HG02642 (cell line): ENCODE data around the gene PKN3.

ENCODE experiments used
- ATAC-seq: cut with Tn5 transposase; IDR thresholded peaks from one replicate; pipeline ENCODE4 v1.9.1; 2021; ENCODE audit warnings: mild to moderate bottlenecking; ENCODE audit not compliant: unreplicated experiment, poor library complexity

Gene PKN3

DNA sequence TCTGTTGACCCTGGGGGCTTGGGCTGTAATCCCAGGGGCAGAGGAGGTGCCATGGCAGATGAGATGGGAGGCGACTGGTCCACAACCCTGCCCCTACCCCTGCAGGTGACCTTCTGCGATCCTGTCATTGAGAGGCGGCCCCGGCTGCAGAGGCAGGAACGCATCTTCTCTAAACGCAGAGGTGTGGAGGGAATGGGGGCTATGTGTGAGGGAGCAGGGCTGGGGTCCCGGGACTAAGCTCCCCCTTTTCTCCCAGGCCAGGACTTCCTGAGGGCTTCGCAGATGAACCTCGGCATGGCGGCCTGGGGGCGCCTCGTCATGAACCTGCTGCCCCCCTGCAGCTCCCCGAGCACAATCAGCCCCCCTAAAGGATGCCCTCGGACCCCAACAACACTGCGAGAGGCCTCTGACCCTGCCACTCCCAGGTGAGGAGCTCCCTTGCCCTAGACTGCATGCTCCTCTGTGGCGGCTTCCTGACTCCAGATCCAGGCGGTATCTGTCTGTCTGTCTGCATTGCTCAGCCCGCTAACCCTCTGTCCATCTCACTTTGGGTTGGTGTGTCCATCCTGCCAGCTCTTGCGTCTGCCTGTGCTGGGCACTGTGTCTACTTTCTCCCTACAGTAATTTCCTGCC lies 11.8 kb downstream of the PKN3 start:
- ATAC-seq = no peak

GRCh38 chr9:128714586-128715435 lies 12.5 kb downstream of the PKN3 start:
- ATAC-seq = no peak

DNA sequence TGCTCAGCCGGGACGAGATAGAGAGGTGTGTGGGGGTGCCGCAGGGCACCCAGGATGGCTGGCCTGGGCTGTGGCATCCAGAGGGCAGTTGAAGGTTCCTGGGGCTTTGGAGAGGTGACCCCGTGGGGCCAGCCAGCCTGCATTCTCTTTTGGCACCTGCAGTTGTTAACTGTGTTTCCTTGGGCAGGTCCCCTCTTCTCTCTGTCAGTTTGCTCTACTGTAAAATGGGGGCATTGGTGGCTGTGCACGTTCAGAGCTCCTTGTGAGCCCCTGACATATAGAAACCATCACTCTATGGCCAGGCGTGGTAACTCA lies 13.1 kb downstream of the PKN3 start:
- ATAC-seq = no peak

GRCh38 chr9:128716581-128717254 lies 14.4 kb downstream of the PKN3 start:
- no peak for ATAC-seq

- ATAC-seq = no peak
Observed at GRCh38 chr9:128718047-128718446, 15.7 kb downstream of the PKN3 start.

- no peak for ATAC-seq
Observed at GRCh38 chr9:128718475-128718874, 16.2 kb downstream of the PKN3 start.

GRCh38 chr9:128719919-128720605 lies 17.8 kb downstream of the PKN3 start:
- no peak for ATAC-seq

DNA sequence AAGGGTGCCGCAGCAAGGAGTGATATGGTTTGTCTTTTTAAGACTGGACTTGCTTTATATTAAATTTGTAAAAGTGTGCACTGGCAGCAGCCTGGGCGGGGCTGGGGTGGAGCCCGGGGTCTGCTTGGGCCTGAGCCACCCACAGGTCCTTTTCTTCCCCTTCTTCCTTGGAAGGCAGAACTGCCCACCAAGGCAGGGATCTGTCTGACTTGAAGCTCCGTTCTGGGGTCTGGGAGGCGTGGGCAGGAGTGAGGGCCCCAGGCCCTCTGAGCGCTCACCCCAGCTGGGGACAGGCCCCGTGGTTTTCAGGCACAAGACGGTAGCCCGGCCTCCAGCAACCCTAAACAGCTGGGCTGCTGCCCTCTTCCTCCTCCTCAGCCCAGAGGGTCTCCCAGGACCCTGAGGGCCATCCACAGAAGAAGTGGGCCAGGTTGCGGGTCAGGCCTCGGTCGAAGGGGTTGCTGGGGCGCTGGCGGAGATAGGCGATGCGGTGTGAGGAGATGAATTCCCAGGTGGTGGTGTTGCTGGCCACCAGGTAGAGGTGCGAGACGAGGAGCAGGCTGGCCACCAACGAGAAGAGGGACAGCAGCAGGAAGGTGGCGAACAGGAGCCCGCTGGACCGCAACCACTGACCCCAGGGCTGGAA lies 18.7 kb downstream of the PKN3 start:
- no peak for ATAC-seq

DNA sequence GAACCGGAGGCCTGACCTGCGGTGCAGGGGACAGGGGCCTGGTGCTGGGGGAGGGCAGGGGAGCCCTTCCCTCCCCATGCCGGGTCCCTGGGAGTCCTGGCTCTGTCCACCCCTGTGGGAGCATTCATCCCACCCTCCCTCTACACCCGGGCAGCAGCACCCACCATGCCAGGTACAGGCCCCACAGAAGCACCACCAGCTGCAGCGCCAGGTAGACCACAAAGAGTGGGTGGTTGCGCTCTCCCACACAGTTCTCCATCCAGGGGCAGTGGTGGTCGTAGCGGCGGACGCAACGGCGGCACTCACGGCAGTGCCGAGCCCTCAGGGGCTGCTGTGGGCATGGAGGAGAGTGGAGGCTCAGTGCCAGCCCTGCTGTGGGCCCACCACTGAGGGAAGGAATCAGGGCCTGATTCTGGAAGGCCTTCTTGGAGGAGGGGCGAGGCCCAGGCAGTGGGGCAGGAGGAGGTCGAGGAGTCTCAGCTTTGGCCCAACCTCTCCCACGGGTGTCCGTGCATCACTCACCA lies 19.2 kb downstream of the PKN3 start:
- ATAC-seq = no peak

DNA sequence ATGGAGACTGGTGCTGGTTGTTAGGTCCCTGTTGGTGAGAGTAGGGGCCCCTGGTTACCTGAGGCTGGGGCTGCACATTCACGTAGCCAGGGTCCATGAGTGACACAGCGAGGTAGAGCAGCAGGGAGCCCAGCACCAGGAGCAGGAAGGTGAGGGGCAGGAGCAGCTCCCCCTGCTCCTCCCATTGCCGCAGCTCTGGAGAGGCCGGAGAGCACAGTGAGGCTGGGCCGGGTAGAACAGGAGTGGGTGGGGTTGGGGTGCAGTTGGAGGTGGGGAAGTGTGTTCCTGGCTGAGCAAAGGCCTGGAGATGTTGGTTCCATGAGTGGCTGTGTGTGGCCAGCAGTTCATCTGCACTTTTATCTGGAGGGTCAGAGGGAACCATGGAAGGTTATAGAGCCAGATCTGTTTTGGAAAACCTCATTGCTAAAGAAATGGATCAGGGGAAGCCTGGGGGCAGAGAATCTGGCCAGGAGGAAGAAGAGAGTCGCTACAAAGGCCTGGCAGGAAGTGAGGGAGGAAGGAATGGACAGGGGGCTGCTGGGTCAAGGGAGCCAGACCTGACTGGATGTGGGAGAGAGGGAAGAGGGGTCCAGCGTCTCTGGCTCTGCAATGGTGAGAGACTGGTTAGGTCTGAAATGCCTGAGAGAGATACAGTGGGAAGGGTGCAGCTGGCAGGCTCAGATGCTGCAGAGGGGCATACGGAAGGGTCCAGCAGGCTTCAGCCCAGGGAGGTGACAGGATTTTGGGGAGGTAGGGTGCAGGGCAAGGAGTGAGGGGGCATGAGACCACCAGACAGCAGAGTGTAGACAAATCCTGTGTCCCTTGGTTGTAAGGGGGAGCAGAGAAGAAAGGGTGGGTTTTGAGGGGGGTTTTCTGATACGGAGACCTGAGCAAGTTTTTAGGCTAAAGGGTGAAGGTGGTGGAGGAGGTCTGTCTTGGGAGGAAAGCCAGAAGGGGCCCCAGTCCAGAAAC lies 20.4 kb downstream of the PKN3 start:
- ATAC-seq = no peak

DNA sequence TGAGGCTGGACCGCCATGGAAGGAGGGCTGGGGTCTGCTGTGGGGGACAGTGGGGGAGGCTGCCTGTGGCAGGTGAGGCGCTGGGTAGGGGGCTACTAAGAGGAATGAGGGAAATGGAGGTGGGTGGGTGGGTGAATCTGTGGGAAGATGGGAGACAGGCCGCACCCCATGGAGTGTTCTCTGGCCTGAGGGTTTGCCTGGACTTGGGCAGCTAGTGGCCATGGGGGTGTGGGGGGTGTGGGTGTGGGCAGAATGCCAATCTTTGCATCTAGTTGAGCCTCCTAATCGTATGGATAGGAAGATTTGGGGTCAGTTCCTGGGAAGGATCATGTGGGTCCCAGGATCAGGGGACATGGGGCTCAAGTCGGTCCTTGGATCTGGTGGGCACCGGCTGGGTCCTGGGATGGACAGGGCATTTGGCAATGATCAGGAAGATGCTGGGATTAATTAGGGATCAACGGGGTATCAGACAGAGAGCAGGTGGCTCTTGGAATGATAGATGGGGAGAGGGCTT lies 21.1 kb downstream of the PKN3 start:
- ATAC-seq = no peak

DNA sequence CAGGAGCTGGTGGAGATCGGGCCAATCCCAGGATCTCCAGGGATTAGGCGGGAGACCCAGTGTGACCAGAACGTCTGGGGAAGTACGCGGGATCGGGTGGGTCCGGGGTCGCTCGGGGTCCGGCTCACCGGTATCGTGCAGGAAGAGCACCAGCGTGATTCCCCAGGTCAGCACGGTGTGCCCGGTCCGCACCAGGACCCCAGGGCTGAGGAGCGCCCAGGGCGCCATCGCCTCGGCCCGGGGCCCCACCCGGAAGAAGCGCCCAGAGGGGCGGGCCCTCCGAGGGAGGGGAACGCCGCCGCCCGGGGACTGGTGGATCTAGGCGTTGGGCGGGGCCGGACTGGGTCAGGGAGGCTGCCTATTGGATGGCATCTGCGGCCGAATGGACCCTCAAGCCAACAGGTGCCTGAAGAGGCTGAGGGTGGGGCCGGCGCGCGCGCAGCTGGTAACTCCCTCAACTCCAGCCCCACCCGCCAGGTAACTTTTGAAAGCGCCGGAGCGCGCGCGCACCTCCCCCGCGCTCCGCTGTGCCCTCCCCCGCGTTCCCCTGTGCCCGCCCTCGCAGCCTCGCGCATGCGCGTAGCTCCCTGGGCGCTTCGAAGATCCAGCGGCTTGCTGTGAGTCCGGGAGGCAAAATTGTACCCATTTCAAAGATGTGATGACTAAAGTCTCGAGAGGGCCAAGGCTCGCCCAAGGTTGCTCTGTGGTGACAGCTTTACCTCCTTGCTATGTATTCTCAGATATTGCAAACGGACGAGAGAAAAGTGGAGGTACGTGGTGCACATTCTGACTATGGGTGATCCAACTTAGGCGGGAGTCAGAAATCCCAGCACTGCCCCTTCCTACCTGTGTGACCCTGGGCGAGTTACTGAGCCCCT lies 21.8 kb downstream of the PKN3 start, which contains the start of gene ZDHHC12:
ZDHHC12 (minus strand) TSS at position 262 of the 878 bp plus-strand sequence; CDS start at position 228, 34 bp downstream.
- peak; percentile 96 for ATAC-seq

DNA sequence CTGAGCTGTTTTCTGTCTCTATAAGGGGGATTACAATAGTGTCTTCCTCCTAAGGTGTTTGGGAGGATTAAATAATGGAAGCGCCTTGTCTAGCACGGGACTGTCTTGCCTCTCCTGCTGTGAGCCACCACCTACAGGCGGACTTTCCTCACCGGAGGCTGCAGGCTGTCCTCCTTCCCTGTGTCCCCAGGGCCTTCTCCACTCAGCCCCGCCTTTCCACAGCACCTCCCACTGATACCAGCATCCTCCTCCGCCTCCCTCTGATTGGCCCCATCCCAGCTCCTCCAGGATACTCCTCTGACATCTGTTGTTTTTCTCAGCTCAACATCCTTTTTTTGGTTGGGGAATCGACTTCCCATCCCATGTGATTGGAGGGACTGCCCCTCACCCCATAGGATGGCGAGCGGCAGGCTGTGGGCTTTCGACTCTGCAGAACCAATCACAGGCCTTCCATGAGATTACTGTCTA lies 22.5 kb downstream of the PKN3 start:
- no peak for ATAC-seq

GRCh38 chr9:128727640-128728248 lies 25.4 kb downstream of the PKN3 start:
- no peak for ATAC-seq

DNA sequence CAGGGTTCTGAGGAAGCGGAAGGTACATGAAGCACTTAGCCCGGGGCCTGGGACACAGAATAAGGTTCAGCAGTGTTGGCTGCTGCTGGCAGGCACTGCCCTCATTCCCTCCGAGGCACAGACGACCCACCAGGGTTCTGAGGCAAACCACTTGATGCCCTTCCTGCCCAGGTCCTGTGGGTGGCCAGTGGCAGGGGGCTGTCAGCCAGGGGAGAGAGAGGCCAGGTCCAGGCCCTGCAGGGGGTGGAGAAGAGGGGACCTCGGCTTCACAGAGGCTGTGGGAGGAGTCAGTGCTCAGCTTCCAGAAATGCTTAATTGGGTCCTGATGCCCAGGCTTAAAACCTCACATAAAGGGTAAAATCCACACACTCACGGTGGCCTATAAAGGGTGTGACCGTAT lies 26.0 kb downstream of the PKN3 start:
- no peak for ATAC-seq

GRCh38 chr9:128729302-128729701 lies 27.0 kb downstream of the PKN3 start:
- ATAC-seq = no peak
